CD4-positive, alpha-beta T cell treated with Interferon alpha-2 for 1 hour (primary cell): ENCODE measurements around the gene MYO3A.

ENCODE experiments used
- DNase-seq, 2 donors: peaks; one replicate each; pipeline ENCODE4 v3.0.0-alpha.2; 2020 to 2022

The MYO3A gene, protein sequence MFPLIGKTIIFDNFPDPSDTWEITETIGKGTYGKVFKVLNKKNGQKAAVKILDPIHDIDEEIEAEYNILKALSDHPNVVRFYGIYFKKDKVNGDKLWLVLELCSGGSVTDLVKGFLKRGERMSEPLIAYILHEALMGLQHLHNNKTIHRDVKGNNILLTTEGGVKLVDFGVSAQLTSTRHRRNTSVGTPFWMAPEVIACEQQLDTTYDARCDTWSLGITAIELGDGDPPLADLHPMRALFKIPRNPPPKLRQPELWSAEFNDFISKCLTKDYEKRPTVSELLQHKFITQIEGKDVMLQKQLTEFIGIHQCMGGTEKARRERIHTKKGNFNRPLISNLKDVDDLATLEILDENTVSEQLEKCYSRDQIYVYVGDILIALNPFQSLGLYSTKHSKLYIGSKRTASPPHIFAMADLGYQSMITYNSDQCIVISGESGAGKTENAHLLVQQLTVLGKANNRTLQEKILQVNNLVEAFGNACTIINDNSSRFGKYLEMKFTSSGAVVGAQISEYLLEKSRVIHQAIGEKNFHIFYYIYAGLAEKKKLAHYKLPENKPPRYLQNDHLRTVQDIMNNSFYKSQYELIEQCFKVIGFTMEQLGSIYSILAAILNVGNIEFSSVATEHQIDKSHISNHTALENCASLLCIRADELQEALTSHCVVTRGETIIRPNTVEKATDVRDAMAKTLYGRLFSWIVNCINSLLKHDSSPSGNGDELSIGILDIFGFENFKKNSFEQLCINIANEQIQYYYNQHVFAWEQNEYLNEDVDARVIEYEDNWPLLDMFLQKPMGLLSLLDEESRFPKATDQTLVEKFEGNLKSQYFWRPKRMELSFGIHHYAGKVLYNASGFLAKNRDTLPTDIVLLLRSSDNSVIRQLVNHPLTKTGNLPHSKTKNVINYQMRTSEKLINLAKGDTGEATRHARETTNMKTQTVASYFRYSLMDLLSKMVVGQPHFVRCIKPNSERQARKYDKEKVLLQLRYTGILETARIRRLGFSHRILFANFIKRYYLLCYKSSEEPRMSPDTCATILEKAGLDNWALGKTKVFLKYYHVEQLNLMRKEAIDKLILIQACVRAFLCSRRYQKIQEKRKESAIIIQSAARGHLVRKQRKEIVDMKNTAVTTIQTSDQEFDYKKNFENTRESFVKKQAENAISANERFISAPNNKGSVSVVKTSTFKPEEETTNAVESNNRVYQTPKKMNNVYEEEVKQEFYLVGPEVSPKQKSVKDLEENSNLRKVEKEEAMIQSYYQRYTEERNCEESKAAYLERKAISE (N-terminal part only)

DNA sequence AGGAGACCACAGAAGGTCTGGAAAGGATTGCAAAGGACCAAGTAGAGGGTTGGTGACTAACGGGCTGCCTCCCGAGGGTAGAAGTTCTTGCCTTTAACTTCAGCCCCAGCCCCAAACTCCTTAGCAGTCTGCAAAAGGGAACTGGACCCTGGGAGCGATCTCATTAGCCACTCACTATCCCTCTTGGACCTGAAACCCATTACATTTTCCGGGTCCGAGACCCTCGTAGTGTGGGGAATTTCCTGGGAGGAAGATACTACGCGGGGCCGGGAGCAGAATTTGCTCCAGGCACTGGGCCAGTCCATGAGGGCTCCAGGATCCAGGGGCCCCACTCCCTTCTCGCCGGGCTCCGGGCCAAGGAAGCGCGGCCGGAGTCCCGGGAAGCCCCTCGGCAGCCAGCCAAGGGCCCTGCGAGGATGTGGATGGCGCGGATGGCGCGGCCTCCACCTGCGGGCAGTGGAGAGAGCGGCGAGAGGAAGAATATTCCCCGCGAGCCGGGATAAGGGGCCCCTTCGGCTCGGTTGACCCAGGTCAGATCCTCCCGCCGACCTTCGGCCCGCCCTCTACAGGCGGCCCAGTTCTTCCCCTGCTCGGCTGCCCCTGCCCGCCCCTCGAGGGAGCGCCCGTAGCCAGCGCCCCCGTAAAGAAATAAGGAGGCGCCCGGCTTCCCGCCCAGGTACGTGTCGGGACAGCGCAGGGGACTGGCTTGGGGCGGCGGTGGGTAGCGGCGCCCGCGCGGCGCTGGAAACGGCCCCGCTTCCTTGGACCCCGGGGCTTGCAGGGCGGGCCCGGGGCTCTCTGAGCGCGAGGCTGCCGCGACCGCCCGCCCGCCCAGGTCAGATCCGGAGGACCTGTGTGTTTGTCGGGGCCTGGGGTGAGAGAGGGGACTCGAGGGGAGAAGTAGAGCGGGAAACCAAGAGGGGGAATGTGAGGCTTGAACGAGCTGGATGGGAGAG is at the start of gene MYO3A:
MYO3A (plus strand) TSS at position 577 of the 956 bp plus-strand sequence. CDS start 17,882 bp downstream, outside the sequence.
- no peak for DNase-seq

DNA sequence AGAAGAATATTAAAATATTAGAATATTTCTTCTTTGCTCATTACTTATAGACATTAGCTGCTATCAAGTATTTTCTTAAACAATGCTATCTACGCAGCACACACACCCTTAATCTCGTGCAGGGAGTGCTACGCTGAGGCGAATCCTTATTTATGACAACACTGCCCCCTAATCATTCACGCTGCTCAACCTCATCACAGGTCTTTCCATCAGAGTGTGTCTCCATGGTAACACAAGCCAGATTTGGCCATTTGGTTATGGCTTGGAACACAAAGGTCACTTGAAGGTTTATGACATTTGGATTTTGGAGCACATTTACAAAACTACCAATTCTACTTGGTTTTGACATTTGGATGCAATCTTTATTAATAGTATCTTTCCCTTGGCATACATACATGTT is 45.4 kb upstream of the MYO3A start:
- no peak for DNase-seq

DNA sequence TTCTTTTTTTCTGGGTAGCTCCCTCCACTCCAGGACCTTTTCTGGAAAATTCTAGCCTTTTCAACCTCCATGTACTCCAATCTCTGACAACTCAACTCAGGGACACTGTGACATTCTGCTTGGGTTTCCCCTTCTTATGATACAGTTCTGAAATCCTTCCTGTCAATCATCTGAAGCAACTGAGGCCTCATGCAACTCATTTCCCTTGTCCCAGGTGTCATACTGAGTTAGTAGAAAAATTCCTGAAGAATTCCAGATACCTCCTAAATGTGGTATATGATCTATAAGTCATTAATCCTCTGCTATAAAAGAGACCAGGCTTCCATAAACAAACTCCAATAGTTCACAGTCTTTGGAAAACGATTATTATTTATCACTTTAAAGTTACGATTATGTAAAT is 43.0 kb upstream of the MYO3A start:
- DNase-seq = no peak

DNA sequence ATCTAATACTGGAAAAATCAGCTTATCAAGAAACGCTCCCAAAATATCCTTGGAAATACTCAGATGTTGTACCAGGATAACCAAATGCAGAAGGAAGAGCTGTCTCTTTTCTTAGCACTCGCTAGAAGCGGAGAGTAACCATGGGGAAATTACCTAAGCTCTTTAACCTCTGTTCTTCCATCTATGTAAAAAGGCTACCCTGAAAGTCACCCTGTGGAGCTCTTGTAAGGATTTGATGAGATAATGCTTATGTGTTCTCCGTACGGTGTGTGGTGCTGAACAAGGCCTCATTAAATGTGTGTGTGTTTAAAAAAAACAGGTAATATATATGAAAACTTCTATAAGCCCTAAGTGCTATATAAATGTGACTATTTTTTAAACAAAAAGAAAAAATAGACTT is 38.2 kb upstream of the MYO3A start:
- no peak for DNase-seq

DNA sequence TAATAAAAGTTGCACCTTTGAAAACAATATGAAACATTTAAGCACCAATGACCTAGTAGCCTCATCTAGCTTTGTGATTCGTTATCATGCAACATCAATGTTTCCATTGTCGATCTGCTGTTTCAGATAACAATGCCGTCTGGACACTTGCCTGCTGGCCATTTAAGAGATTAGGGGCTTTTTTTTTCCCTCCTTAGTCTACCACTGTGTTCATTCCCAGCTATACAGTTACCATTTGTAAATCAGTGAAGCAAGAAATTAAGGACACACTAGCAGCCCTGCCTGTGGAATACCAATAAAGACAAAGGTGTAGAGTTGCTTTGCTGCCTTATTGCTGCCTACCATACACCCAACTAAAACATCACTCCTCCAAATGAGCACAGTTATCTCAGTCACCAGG is 37.6 kb upstream of the MYO3A start:
- no peak for DNase-seq

DNA sequence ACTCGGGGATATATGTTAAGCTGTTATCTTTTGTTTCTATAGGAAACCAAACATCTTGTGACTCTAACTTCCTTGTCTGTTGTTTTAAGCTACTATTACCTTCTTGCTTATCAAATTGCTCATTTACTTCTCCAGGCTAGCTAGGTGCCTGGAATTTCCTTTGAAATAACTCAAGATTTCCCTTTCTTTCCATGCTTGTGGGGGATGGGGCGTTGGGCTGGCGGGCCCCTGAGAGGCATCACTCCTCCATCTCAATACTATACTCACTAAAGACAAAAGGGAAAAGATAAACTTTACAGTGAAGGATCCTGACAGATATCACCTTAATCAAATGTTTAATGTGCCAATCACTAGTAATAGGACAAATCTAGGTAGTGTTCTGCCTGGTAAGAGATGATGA is 34.7 kb upstream of the MYO3A start:
- DNase-seq = no peak

DNA sequence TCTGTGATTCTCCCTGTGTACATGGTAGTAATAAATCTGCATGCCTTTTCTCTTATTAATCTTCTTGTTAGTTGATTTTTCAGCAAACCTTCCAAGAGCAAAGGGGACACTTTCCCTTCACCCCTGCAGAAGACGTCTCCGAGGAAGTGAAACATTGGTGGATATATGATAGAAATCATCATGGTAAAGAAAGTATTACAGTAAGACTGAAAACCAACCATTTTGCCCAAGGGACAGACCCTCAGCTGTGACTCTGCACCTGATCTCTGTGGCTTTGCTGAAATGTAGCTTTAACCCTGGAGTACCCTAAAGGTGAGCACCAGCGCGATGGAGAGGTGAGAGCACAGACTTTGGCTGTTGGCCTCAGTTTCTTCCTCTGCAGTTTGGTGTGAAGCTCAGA is 32.8 kb upstream of the MYO3A start:
- no peak for DNase-seq

DNA sequence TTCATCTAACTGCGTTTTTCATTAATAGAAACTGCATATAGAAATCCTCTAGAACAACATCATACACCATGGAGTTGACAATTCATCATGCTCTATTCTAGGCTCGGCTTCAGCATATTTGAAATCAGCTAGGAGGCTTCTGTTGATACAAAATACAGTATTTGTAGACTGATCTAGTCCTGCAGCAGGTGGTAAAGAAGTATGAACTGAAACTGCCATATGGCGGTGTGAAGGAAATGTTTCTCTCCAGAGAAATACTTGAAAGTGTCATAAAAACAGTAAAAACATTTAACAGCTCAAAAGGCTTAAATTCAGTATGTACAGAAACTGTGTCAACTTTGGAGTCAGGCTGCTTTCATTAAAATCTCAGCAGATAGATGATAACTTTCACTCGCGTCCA is 32.0 kb upstream of the MYO3A start:
- no peak for DNase-seq

DNA sequence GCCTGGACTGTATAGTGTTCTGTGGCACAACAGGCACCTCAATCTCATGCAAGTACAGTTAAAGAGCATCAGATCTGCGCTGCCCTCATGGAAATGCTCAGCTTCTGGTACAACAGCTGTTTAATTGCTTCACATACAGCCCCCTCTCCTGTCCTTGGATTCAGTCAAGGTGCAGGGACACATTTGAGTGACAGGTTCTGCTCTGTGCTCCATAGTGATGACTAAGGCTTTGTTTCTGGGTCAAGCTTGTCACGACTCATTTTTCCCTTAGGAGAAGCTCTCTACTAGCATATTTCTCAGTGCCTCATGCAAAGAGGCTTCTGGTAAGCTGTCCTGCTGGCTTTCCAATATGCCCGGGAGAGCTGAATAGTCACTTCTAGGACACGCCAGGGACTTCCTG is 26.8 kb upstream of the MYO3A start:
- no peak for DNase-seq

DNA sequence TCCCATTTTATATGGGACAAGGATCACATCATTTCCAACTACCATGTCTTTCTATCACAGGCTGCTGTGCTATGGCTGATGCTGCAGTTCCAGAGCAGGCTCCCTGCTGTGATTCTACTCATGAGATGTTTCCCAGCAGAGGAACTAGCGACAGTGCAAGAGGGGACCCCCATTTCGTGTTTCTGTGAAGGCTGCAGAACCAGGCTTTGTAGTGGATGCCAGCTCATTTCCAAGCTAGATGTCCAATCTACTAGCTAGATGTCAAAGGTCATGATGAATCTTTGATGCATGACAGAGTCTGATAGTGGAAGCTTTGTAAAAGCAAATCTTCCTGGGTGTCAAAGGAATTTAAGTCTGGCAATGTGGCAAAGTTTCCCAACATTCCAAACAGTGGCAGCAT is 21.2 kb upstream of the MYO3A start:
- no peak for DNase-seq

DNA sequence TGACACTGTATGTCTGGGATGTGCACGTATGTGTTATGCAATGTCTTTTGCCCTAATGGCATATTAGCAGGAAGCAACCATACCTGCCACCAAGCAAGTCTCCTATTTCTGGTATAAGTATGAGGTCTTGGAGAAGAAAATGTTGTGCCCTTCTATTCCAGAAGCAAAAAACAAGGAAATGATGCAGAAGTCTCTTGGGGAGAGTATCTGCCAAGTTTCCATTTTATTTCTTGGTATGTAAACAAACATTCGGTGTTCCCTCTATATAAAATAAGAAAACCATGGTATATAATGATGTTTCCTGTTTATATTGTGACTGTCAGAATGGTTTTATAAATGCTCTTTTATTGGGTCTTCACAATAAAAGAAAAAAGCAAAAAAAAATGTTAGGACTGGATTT is 19.3 kb upstream of the MYO3A start:
- DNase-seq = no peak

DNA sequence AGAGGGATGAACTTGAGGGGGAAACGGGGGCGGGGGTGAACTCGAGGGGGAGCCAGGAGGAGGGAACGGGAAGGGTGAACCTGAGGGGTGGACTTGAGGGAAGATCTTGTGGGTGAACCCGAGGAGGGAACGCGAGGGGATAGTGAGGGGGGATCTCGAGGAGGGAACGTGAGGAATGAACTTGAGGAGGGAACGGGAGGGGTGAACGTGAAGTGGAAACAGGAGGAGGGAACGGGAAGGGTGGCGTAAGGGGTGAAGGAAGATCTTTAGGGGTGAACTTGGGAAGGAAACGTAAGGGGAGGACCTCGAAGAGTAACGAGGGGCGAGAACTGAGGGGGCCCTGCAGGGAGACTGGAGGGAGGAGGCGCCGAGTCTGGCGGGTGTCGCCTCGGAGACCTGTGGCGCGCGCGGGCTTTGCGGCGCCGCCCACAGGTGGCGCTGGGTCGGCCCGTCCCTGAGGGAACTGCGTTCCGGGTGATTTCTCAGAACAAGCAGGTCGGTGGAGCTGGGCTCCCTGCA is 651 bp downstream of the MYO3A start:
- DNase-seq = no peak

DNA sequence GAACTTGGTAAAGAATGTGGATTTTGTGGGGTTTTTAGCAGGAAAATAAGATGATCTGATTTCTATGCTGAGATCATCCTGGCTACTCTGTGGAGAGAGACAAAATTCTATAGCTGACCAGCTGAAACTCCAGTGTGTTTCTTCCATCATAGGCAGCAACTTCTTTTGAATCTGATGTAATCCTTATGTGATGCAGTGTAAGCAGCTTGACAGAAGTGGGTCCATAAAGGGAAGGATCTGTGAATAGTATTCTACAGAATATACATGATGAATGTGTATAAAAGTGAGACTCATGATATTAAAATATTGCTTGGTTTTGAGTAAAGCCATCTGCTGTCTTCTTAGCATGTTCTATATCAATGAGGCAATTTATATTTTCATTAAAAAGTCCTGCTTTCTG is 4.4 kb downstream of the MYO3A start:
- no peak for DNase-seq

DNA sequence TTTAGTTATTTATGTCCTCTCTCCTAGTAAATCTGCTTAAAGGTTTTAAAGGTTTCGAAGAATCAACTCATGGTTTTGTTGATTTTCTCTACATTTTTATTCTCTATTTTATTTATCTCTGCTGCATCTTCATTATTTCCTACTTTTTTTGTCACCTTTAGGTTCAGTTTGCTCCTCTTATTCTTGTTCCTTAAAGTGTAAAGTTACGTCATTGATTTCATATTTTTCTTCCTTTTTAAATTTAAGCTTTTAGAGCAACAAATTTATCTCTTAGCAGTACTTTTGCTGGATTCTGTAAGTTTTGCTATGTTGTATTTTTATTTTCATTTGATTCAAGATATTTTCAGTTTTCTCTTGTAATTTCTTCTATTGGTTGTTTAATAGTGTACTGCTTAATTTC is 10.7 kb downstream of the MYO3A start:
- DNase-seq = no peak

DNA sequence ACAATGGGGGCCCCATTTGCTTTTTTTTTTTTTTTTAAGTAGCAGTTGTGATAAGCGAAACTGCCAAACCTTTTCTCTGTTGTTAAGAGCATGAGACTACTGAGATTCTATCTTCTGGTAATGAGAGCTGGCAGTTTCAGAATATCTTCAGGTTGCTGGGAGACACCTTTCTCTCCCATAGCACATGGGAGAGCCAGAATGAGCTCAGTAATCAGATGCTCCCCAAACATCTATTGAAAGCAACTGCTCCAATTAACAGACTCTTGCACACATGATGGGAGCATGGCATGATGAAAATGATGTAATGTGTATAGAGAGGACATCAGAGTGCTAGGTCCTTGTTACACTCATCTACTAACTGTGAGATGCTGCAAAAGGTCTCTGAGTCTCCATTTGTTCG is 18.8 kb downstream of the MYO3A start:
- no peak for DNase-seq

DNA sequence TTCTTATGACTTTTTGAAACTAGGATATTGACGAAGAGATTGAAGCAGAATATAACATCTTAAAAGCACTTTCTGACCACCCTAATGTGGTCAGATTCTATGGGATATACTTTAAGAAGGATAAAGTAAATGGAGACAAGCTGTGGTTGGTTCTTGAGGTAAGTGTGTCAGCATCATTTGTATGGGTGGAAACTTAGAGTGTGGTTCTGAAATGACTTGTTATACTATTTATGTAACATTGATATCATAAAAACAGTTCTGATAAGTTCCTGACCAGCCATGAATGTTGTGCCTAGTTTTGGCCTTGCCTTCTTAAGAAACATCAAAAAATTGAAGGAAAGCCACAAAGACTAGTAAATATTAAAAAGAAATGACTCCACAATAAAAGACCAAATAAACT is 20.8 kb downstream of the MYO3A start:
- DNase-seq = no peak

DNA sequence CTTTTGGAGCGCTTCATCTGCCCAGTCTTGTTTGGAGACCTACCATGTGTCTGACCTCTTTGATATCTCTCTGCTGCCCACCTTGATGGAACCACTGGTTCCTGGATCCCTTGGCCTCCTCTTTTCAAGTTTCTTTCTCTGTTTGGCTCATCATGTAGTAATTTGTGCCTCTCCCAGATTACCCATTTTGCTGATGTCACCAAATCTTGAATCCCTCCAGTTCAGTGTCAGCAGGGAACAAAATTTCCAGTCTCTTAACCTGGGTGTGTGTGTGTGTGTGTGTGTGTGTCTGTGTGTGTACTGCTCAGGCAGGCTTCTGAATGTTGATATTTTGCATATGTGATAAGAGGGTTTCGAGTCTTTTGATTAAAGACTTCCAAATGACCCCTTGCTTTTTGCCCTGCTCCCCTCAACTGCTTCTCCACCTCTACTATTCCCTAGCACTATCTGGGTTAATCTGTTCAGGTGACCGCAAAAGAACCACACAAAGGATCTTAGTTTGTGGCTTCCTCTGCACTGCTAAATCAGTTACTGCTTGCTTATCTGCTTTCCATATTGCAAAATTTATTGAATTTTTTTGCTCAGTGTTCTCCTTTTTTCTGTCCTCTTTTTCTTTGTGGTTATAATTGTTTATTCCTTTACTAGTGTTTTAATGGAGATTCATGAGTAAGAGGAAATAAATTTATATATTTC is 25.7 kb downstream of the MYO3A start:
- no peak for DNase-seq

DNA sequence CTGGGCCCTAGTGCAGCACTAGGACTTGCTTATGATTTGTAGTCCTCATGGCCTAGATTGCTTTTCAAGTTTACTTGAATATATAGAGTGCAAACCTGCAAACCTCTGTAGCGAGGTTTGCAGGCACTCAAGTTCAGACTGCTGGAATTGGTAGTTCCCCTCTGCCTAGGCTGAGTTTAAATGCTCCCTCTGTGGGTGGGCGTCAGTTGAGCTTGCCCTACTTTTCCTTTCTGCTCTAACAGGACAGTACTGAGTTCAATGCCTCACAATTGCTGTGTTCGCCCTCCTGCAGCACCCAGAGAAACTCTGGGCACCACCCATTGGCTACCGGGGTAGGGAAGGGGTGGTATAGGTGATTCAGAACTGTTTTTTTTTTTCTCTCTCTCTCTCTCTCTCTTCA is 31.6 kb downstream of the MYO3A start:
- no peak for DNase-seq

DNA sequence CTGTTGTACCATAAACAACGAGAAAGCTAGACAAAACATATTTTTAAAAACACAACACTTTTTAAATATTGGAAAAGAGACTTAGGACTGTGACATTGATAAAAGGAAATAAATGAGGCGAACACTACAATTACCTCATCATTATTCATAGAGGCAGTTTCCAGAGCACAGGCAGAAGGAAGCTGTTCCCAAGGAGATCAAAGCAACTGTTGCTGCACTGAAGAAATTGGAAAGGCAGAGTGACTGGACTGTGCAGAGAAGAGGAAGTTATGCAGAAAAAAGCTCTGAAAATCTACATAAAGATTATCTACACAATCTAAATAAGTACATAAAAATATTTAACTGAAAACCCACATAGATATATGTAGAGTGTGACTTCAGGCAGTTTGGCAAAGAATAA is 32.8 kb downstream of the MYO3A start:
- no peak for DNase-seq

DNA sequence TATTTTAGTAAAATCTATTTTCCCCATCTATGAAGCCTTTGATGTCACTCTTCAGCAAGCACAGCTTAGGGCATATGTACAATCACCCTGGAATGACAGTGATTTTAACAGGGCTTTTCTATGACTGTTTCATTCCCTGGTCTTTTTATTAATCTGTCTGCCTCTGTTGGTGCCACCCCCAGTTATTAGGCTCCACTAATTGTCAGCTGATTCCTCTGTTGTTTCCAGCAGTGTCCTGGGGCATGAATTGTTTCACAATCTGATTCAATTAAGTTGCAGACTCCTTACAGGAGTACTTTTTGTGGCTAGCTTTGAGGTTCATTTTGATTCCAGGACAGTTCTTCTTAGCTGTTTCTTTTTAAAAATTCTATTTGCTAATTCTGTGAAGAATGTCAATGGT is 38.6 kb downstream of the MYO3A start:
- no peak for DNase-seq

DNA sequence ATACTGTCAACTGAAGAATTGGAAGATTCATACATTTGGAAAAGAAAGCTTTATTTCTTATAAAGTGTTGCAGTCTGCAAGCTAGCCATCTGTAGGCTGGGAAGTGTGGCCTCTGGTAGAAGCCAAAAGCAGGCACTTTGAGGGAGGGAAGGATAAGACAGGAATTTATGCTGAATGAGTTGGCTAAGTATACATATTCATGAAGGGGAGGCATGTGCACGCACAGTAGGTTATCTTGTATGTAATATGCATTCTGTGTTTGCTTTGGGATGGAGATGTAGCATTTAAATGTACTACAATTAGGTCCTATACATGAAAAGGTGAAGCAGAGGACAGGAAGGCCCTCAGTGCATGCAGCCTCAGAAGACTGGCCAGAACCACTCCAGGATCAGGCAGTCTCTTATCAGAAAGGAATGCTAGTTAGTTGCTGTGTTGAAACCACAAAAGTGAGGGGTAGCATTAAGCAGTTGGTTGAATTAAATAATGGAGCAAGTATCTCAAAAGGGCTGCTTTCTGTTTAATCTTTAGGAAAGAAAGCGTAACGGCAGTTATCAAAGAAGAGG is 40.9 kb downstream of the MYO3A start:
- no peak for DNase-seq
